ENCODE data around the gene CAPN2. TPM values are rescaled to one million over a fixed set of nuclear protein-coding genes. Genes with fewer than 3 reads are reported as not detected.

CAPN2 gene
- total RNA-seq, 1 experiment from 2014 or later = 75.9 TPM

GRCh38 chr1:223824287-223824686, 111.9 kb downstream of the CAPN2 start:
- in situ Hi-C loops (cut with HindIII; ENCODE audit: low pct_unique_long_range_greater_than_20kb, low sequenced_read_pairs) = no loop called here
- no peak for DNase-seq (ENCODE audit: low read depth, low spot score)

- no peak for DNase-seq (ENCODE audit: low read depth, low spot score)
- in situ Hi-C loops (cut with HindIII; ENCODE audit: low pct_unique_long_range_greater_than_20kb, low sequenced_read_pairs) = no loop called here
Observed at GRCh38 chr1:223824712-223825111, 112.4 kb downstream of the CAPN2 start.

Small RNA genes within 50 kb of the gene (small RNA-seq; reads per million reads assigned to genes)
- gene RNU6-1248P = 0 to 0.05 reads per million in 2 experiments

Other genes starting within 250 kb of the CAPN2 start
- gene CAPN8, start 46.8 kb upstream of the CAPN2 start, total RNA-seq (2014; rRNA removed; shearing (Covaris generic)) = not detected in 2 replicates
- 22.8 and 25.3 TPM in 2 replicates for gene TP53BP2, start 133.4 kb downstream of the CAPN2 start, total RNA-seq (2014; rRNA removed; shearing (Covaris generic))

Data from SK-MEL-5 (cell line).